AG10803 (cell line): ENCODE measurements around the gene GAPVD1.

ENCODE experiments used
- DNase-seq: peaks from one replicate; pipeline ENCODE4 v3.0.0; 2010; ENCODE audit warnings: low read depth
- H3K4me3 ChIP-seq: 2 replicates; pipeline ENCODE4 v1.5.1; 2011; ENCODE audit warnings: mild to moderate bottlenecking, low read length, control low read depth
- CTCF ChIP-seq: conservative IDR thresholded peaks from 2 replicates; pipeline ENCODE4 v1.5.1; 2011; ENCODE audit warnings: mild to moderate bottlenecking, low read length, control low read depth, inconsistent platforms

GAPVD1 gene

GRCh38 chr9:125407974-125408900 lies 146.6 kb downstream of the GAPVD1 start:
- TF ChIP-seq CTCF, result peak; percentile 74
- peak overlapping the region; percentile 66 for H3K4me3 ChIP-seq
- peak; percentile 62 for DNase-seq

- DNase-seq, result no peak
- no peak overlapping the region for H3K4me3 ChIP-seq
- no peak for TF ChIP-seq CTCF
Measured at GRCh38 chr9:125409217-125409636, 147.6 kb downstream of the GAPVD1 start.

- DNase-seq, result peak; percentile 17
- no peak for TF ChIP-seq CTCF
- no peak overlapping the region for H3K4me3 ChIP-seq
Measured at GRCh38 chr9:125409637-125410521, 148.3 kb downstream of the GAPVD1 start.

GRCh38 chr9:125410522-125410894 lies 148.9 kb downstream of the GAPVD1 start:
- no peak for DNase-seq
- TF ChIP-seq CTCF, result no peak
- H3K4me3 ChIP-seq, result no peak overlapping the region

- DNase-seq, result no peak
- no peak overlapping the region for H3K4me3 ChIP-seq
Measured at GRCh38 chr9:125411171-125411756, 149.6 kb downstream of the GAPVD1 start.

GRCh38 chr9:125412166-125412565 lies 150.5 kb downstream of the GAPVD1 start:
- TF ChIP-seq CTCF, result no peak
- DNase-seq, result no peak
- no peak overlapping the region for H3K4me3 ChIP-seq

More at GRCh38 chr9:125411171-125411756, 149.6 kb downstream of the GAPVD1 start:
- TF ChIP-seq CTCF, result no peak
